Renal pelvis (tissue), 4 donors: ENCODE measurements around the gene SH3RF1. TPM values are rescaled to one million over a fixed set of nuclear protein-coding genes. Genes with fewer than 3 reads are reported as not detected.
"Not testable (repeated sequence)": the region's sequence is repeated elsewhere in the genome, so short reads cannot be mapped to it uniquely, and the experiment has no call there.

ENCODE experiments used
- DNase-seq: peaks from one replicate; pipeline ENCODE4 v3.0.0-alpha.2; 2013
- polyA plus RNA-seq, 3 donors: library from polyadenylated mRNA; unstranded; fragments of 120-200 nt; gene quantifications; one replicate each; pipeline ENCODE4 v1.2.1, GENCODE V29; 2013; ENCODE audit not compliant: insufficient read length in 3 of 3

Gene SH3RF1
- polyA plus RNA-seq, 3 donors = 27.9 to 32.2 (median 29.5) TPM

DNA sequence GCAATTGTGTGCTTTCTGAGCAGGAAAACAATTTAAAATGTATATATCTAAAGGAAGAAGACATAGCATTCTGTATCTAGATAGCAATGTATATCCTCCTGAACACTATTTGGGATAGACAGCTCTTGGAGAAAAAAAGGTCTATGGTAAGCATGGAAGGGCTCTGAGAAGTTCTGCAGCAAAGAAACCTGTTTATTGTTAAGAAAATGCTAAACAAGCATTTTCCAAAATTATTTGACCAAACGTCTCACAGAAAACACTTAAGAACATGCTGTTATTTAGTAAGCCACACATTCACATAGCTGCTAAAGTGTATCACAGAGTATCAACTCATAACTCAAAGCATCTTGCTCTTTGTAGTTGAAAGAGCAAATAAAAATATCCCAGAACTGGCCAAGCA is 67.9 kb downstream of the SH3RF1 start:
- no peak for DNase-seq

DNA sequence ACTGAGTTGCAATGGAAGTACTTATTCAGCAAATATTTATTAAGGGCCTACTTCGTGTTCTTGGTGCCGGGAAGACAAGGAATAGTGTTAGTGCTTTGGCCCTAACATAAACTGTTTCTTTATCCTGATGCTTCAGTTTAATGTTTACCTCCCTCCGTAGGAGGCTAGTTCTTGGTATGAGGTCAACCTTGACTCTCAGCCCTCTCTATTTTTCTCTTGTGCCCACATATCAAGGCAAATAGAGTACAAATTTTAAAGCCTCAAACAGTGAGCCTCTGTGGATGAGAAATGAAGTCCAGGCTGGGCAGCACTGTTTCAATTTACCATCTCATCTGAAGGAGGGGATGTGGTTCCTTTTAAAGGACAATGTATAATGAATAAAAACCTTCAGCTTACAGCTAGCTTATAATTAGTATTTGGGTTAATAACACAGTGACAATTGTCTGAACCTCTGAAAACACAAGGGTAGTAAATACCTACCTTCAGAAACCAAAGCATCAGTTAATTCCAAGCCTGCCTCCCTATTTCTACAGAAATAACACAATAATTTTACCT is 68.5 kb downstream of the SH3RF1 start:
- DNase-seq = no peak

DNA sequence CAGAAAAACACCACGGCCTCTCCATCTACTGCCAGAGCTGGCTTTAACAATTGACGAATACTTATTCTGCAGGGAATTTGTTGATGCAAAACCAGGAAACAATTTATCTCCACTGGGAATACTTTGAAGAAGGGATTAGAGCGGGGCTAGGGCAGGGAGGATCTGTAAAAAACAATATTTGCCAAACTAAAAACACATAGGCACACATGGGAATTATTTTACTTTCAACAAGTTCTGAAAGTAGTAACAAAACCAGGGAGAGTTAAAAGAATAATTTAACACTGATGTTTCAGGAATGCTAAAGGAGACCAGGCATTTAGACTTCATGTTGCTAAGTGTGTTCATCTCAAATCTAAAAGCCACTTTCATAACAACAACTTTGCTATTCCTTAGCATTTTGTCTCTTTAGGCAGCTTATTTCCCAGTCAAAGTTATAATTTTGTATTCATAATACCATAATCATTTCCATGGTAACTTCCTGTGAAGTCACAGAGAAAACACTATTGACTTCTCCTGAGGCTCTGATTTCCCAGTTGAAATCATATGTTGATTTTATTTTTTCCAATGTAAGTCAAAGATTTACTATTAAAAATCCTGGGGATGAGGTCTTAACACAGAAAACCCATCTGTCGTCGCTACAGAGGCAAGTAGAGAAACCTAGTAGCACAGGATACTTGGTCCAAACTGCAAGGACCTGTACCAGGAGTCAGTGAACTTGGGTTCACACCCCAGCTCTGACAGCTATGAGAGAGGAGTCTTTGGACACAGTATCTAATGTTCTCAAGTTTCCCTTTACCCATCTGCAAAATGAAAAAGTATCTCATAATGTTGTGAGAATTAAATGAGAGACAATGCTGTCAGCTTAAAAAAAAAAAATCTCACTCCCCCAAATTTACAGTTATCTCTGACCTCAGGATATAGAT is 69.3 kb downstream of the SH3RF1 start:
- DNase-seq = no peak

DNA sequence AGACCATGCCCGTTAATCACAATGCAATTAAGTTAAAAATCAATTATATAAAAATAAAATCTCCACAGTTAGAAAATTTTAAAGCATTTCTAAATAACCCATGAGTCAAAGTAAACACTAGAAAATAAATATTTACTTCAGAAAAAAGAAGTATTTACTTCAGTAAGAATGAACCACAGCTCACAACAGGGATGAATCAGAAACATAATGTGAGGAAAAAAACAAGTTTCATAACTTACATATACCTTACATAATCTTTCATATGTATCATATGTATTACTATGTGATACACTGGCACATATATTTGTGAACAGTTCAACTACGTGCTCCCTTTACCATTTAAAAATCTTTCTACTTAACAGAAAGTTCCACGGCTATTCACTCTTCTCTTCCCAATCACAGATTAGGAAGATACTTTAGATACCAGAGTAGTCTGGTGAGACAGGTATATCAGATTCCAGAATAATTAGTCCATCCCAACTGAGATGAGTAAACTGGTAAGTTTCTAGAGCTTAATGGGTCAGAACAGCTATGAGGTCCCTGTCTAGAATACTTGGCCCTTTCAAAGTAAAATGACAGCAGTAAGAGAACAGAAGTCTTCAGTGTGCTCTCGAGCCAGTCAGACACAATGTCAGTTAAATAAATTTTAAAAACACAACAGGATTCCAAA is 70.3 kb downstream of the SH3RF1 start:
- DNase-seq = no peak

DNA sequence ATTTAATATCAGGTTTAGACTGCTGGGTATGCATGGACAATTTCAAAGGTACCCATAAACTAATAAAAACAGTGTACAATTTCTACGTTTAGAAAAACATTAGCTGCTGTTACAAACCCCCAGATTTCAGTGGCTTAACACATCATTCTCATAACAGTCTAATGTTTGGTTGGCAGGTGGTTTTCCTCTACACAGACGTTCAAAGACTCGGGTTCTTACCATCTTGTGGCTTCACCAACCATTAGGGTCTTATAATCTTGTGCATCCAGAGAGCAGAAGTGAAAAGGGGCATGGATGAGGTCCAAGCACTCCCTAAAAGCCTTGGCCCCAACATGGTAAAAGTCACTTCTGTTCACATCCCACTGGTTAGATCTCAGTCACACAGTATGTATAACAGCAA is 71.6 kb downstream of the SH3RF1 start:
- no peak for DNase-seq

DNA sequence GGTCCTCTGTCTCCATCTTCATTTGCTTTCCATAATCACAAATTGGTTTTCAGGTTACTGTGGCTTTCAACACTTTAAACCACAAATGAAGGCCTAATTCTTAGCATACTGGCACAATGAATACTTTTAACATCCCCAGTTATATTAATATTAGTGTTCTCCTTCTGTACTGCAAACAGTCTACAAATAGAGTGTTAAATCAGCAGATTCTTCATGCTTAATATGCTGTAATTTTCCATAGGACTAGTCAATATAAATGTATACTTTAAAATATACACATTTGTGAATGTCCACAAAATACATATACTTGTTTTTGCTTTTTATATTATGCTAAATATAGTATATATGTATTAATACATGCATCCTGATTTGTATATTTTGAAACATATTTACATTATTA is 72.6 kb downstream of the SH3RF1 start:
- no peak for DNase-seq

DNA sequence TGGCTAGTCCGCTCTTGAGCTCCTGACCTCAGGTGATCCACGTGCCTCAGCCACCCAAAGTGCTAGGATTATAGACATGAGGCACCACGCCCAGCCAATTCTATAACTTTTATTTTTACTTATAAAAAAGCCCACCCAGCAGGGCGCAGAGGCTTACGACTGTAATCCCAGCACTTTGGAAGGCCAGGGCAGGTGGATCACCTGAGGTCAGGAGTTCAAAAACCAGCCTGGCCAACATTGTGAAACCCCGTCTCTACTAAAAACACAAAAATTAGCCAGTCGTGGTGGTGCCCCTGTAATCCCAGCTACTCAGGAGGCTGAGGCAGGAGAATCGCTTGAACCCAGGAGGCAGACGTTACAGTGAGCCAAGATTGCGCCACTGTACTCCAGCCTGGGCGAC is 73.5 kb downstream of the SH3RF1 start:
- DNase-seq = not testable (repeated sequence)

DNA sequence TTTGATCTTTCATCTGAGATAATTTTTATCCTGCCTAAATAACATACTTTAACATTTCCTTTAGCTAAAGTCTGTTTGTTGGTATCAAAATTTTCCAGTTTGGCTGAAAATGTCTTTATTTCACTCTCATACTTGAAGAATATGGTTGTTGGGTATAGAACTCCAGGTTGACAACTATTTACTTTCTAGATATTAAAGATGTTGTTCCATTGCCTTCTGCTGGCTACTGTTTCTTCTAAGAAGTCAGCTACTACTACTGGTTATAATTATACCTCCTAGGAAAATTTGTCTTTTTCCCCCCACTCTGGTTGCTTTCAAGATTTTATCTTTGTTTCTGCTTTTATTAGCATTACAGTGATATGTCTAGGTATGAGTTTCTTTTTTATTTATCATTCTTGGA is 75.7 kb downstream of the SH3RF1 start:
- DNase-seq = no peak

DNA sequence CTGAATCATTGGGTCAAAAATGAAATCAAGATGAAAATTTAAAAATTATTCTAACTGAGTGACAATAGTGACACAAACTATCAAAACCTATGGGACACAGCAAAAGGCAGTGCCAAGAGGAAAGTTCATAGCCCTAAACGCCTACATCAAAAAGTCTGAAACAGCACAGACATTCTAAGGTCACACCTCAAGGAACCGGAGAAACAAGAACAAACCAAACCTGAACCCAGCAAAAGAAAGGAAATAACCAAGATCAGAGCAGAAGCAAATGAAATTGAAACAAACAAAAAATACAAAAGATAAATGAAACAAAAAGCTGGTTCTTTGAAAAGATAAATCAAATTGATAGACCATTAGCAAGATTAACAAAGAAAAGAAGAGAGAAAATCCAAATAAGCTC is 80.8 kb downstream of the SH3RF1 start:
- not testable (repeated sequence) for DNase-seq

DNA sequence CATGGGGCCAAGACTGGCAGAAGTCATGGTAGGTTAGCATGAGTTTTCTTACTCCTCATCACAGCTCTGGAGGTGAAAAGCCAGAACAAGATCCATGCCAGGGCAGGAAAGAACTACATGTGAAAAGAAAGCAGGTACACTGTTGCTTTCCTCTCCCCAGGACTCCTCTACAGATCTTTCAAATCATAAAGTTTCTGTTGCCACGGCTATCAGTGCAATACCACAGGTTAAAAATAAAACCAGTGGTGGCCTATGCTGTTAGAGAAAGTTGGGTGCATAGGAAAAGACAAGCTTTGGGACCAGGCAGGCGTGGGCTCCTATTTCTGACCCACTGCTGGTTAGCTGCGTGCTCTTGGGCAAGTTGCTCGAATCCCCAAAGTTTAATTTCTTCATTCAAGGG is 81.4 kb downstream of the SH3RF1 start:
- DNase-seq = no peak

DNA sequence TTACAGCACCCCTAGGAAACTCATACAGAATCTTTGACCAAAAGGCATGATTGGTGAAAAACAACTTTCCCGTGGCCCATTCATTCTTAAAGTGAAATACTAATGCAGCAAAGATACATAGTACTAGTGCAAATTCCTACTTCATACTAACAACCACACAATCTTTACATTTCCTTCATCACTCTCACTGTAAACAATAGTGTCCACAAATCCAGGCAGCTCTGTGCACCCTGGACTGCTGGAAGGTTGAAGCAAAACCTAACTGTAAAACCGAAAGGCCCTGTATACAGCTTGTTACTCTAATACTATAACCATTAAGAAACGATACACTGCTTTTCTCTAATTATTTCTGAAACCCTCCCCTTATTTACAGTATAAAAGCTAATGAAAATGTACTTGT is 82.6 kb downstream of the SH3RF1 start:
- no peak for DNase-seq

DNA sequence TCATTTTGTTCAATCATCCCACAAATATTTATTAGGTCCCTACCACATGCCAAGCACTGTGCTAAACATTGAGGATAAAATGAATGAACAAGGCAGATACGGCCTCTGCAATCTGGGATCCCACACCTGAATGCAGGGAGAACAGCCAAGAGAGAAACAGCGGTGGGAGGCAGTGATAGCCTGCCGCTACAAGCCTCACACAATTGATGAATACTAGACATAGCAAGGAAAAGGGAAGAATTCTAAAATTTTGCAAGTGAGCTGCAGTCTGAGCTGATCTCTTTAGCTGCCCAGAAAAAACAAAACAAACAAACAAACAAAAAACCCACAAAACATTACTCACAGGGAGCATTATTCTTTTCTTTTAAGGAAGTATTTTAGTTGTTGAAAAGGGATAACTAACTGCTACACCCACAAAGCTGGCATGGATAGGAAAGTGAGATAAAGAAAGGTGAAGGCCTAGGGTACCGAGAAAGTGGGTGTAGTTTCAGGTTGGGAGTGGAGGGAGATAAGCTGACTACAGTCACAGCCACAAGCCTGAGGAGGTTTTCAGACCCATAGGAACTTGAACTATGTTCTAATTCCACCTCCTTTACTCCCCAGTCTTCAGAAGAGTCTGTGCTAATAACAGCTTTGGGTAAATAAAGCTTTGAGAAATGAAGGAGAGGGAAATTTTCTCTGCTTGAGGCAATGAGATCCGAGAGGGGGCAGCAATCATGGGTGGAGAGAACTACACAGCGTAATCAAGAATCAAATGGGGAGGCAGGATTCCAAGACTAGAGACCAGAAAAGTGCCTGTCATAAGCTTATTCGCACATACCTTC is 85.4 kb downstream of the SH3RF1 start:
- no peak for DNase-seq

DNA sequence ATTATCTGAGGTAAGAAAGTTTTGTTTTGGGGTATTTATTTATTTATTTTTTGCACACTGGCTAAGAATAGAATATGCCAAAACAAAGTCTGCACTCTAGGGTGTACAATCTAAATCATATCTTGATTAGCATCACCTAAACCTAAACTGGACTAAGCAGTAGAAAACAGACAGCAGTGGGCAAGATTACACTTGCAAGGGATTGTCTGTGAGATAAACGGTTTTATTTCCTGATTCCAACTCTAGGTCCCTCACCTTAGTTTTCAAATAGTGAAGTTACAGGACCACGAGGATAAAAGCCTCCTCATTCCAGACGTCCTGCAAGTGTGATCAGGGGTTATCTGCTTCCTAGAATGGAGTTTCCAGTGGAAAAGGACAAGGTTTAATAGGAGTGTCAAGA is 86.1 kb downstream of the SH3RF1 start:
- no peak for DNase-seq

DNA sequence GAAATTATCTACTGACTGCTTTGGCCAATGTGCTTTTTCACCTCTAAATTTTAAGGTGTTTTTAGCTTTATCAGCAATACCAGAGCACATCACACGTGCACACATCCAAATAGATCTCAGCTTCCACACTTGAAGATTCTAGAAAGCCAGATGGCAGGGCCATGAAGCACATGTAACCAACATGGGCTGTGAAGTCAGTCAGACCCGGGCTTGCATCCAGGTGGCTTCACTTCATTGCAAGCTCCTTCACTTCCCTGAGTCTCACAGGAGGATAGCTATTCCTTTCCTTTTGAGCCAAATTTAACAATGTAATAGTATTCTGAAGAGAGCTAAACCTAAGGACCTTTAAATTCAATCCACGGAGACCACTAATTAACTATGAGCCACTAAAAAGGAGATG is 86.5 kb downstream of the SH3RF1 start:
- DNase-seq = no peak

DNA sequence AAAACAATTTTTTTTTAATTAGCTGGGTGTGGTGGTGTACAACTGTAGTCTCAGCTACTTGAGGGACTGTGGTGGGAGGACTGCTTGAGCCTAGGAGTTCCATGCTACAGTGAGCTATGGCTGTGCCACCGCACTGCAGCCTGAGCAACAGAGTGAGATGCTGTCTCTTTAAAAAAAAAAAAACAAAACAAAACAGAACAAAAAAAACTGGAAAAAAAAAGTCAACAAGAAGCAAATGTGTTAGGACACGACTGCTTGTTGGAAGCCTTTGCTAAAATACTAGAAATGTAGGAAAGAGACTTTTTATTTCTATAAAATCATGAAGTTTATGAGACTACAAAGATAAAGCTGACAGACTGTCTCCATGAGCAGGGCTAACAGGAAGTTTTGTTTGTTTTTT is 87.2 kb downstream of the SH3RF1 start:
- no peak for DNase-seq

DNA sequence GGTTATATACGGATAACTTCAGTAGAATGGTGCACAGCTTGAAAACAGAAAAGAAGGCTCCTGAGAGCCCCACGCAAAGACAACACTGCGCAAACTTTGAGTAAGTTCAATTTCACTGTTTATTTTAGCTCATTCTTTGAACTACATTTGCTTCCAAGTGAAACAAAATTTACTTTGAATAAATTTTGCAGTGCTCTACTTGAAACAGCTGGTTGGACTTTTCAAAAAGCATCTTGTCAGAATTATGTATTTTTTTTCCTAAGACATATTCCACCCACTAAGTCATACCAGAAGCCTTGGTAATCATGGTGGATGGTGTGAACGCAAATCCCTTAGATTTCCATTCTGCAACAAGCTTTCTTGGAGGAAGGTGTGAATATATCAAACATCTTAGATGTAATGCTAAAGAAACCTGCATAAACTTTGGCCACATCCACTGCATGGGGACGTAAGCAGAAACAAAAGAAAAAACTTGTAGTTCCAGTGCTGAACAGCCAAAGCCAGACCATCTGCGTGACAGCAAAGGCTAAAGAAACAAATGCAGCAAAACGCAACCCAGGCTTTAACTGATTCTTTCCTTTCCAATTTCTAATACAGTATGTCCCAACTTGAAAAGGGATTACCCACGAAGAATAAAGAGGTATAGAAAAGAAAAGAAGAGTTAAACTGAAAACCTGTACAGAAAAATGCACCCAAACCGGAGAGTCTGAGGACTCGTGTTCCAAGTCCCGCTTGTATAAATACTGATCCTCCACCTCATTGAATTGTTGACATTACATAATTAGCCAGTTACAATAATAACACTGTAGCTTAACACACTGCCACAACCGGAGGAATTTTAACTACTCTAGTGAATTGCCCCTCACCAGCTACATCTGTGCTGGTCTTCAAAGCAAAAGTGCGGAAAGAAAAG is 90.9 kb downstream of the SH3RF1 start:
- no peak for DNase-seq

DNA sequence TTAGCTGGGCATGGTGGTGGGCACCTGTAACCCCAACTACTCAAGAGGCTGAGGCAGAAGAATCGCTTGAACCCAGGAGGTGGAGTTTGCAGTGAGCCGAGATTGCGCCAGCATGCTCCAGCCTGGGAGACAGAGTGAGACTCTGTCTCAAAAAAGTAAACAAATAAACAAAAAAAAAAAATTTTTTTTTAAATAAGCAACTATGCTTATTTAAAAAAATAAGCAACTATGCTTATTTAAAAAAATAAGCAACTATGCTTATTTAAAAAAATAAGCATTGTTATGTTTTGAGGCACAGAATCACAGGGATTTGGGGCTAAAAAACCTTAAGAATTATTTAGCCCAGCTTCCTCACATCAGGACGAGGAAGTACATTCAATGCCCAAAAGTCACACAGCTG is 92.7 kb downstream of the SH3RF1 start:
- not testable (repeated sequence) for DNase-seq

DNA sequence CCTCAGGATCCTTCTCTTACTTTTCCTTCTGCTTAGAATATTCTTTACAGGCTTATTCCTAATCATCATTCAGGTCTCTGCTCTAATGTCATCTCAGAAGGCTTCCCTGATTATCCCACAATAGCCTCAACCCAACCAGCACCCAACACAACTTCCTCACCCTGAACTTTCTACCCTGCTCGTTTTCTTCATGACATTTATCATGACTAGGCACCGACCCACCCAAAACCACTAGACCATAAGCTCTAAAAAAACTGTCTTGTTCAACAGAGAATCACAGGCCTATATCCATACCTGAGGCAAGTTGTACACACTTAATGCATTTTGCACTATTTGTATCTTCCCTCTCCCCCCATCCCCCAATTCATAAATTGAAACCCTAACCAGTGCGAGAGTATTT is 95.3 kb downstream of the SH3RF1 start:
- no peak for DNase-seq

DNA sequence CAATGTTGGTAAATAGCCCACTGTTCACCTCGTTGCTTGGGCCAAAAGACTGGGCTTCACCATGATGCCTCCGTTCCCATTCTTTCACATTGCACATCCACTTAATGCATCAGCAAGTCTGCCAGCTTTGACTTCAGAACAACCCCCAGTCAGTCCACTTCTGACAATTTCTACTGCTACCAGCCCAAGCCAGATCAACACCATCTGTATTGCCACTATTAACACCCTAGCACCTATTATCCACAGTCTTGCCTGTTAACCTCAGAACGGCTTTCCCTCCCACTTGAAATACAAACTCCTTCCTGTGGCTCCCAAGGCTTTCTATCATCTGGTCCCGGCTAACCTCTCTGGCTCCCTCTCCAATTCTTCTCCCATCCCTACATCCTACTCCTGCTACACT is 95.7 kb downstream of the SH3RF1 start:
- no peak for DNase-seq

DNA sequence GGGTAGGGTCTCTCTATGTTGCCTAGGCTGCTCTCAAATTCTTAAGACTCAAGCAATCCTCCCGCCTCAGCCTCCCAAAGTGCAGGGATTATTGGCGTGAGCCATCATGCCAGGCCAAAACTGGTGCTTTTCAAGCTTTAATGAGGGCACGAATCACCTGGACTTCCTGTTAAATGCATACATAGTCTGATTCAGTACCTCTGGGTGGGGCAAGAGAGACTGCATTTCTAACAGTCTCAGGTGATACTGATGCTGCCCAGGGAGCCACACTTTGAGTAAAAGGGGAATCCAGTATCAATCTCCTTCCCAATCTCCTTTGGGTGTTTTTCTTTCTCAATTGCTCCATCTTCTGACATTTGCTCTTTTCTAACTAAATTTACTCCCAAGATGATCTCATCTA is 96.5 kb downstream of the SH3RF1 start:
- no peak for DNase-seq
